Coronary artery (tissue), 2 donors: Measurements from ENCODE around the gene LINGO3.

Source experiments
- DNase-seq: peaks from one replicate; pipeline ENCODE4 v3.0.0-alpha.2; 2017; ENCODE audit warnings: low spot score
- H3K27ac ChIP-seq, 2 donors: fragments of 200-600 bp; sonication (generic); one replicate each; pipeline ENCODE4 v1.5.1; 2016 to 2019
- H3K4me3 ChIP-seq: fragments of 200-600 bp; sonication (generic); 2 replicates; pipeline ENCODE4 v1.5.1; 2016; ENCODE audit warnings: mild to moderate bottlenecking, moderate library complexity
- TF ChIP-seq, protein P1 (sequence below): fragments of 200-600 bp; sonication (generic); IDR thresholded peaks from one replicate; pipeline ENCODE4 v1.5.1; 2019; ENCODE audit warnings: antibody characterized with exemption

LINGO3 gene

DNA sequence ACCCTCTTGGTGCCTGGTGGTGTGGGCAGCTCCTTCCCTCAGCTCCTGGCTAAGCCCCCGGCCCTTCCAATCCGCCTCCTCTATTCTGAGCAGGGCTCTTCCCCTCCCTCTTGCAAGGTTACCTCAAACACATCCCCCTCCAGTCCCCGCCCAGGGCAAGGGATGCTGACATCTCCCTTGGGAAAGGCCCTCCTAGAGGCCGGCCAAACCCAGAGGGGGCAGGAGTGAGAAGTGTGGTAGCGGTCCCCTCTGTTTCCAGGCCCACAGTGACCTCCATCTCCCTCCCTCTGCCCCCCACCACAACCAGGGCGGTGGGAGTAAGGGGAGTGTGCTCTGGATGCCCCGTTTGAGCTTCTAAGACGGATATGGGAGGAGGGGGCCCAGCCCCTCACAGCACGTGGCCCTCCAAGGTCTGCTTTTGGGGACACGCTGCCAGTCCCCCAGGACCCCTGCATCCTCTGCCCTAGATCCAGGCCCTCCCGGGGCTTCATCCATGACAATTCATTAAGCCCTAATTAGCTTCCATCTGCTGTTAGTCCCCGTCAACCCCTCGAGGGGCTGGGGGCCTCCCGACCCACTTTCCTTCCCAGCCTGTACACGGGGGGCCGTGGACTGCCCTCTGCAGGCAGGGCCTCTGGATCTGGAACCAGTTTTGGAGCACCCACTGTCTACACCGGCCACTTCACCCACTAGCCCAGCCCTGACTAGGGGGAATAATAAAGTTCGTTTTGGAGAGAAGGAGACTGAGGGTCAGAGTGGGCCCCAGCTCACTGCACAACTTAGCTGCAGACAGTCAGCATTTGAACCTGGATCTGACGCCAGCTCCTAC lies 2.3 kb downstream of the LINGO3 start:
- no peak for DNase-seq
- no peak overlapping the region for H3K27ac ChIP-seq
- TF ChIP-seq, protein P1, sequence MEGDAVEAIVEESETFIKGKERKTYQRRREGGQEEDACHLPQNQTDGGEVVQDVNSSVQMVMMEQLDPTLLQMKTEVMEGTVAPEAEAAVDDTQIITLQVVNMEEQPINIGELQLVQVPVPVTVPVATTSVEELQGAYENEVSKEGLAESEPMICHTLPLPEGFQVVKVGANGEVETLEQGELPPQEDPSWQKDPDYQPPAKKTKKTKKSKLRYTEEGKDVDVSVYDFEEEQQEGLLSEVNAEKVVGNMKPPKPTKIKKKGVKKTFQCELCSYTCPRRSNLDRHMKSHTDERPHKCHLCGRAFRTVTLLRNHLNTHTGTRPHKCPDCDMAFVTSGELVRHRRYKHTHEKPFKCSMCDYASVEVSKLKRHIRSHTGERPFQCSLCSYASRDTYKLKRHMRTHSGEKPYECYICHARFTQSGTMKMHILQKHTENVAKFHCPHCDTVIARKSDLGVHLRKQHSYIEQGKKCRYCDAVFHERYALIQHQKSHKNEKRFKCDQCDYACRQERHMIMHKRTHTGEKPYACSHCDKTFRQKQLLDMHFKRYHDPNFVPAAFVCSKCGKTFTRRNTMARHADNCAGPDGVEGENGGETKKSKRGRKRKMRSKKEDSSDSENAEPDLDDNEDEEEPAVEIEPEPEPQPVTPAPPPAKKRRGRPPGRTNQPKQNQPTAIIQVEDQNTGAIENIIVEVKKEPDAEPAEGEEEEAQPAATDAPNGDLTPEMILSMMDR, result no peak

DNA sequence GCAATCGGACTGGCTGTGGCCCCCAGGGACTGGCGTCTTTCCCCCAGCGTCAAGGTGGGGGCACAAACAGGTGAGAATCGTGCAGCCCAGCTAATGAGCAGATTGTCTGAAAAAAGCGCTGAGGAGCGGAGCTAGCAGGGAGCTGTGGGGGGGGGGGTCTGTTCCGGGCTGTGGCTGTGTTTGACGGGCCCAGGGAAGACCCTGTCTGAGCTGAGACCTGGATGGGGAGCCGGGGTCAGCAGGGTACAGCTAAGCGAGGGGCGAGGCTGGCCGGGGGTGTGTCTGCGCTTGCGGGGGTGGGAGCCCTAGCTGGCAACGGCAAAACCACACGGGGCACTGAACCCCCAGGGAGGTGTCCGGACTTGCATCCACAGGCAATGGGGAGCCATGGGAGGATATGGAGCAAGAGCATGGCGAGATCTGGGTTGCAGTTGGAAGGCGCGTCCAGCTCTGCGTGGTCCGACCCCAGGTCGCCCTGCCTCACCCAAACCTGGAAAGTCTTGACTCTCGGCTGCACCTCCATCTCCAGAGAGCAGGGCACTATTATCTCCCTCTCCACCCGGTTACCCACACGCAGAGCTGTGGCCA lies 4.6 kb downstream of the LINGO3 start:
- Histone ChIP-seq H3K27ac (no peak overlapping the region), H3K4me3 (no peak overlapping the region)
- DNase-seq, result no peak
- TF ChIP-seq, protein P1, result no peak

More for the DNA sequence above, 2.3 kb downstream of the LINGO3 start:
- H3K4me3 ChIP-seq, result no peak overlapping the region

DNA sequence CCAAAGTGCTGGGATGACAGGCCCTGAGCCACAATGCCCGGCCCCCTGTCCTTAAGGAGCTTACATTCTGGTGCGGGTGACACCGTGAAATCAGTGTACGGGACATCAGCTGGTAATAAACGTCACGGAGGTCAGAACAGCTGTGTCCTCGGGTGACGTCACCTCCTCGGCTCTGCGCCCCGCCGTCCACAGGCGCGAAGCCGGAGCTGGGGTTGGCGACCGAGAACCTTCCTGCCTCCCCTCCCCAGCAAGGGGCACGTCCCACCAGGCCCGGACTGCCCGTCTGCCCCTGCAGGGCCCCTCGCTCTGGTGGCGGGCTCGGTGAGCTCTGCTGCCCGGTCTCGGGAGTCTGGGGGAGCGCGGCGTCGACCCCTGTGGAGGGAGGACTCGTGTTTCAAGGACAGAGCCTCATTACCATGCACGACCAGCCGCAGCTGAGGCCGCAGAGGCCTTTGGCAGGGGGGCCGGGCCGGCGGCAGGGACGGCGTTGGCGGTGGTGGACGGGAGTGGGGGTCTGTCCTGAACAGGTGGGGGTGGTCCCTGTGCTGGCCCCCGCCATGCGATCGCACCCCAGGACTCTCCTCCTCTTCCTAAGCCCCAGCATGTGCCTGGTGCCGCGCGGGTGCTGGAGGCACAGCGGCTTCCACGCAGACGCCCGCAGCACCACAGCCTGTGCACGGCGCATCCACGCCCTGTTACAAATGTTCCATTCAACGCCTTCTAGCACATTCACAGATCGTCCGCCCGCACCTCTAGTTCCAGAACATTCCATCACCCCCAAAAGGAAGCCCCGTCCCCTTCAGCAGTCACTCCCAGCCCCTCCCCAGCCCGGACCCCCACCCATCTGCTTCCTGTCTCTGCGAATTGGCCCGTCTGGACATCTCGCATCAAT lies 5.4 kb downstream of the LINGO3 start:
- DNase-seq, result no peak
- Histone ChIP-seq H3K27ac (no peak overlapping the region), H3K4me3 (peak overlapping the region; percentile 50)
- TF ChIP-seq, protein P1, result no peak

DNA sequence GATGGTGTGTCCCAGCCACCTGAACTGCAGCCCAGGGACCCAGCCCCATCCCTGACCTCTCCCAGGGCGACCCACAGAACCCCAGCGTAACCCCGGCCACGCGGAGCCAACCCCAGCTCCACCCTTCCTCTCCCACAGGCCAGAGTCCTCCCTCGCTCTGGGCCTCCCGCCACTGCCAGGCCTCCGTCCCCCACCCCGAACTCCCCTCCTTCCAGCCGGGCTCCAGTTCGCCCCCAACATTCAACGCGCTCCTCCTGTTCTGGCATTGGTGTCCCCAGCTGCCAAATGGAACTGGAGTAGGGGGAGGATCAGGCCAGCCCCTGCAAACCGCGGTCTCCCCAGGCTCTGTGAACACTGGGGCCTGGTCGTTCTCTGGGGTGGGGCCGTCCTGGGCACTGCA lies 7.4 kb downstream of the LINGO3 start:
- Histone ChIP-seq H3K4me3 (no peak overlapping the region), H3K27ac (no peak overlapping the region)
- no peak for DNase-seq
- TF ChIP-seq, protein P1, result no peak

DNA sequence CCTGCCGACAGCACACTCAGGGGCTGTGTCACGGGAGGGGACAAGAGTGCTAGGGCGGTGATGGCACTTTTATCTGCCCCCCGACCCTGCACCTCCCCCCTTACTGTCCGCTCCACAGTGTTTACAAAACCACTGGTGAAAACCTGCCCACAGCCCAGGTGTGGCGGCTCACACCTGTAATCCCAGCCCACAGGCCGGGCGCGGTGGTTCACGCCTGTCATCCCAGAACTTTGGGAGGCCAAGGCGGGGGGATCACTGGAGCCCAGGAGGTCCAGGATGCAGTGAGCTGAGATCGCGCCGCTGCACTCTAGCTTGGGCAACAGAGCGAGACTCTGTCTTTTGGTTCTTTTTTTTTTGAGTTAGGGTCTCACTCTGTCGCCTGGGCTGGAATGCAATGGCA lies 11.8 kb downstream of the LINGO3 start:
- Histone ChIP-seq H3K27ac (no peak overlapping the region), H3K4me3 (no peak overlapping the region)
- TF ChIP-seq, protein P1, result no peak
- DNase-seq, result no peak

DNA sequence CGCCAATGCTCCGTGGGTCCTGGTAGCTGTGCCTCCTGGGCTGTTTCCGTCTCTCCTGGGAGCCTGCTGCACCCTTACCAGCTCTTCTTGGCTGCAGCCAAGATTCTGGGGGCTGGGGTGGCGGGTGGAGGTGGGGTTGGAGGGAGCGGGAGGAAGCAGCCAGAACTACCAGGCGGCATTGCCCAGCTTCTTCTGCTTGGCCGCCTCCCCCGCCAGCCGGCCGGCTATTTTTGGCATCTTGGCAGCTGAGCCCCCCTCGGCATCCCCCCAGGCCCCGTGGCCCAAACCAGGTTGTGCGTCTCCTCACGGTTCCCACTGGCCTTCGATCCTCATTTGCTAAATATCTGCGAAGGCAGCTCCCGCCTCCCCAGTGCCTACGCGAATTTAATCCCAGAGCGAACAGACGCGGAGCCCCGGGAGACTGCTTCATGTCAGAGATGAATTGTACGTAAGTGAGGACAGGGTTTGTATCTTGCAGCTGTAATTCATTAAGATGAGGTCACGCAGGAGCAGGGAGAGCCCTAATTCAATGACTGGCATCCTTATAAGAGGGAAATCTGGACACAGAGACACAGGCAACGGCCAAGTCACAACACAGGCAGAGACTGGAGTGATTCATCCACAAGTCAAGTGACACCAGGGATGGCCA lies 13.1 kb downstream of the LINGO3 start:
- no peak for DNase-seq
- Histone ChIP-seq H3K4me3 (peak overlapping the region; percentile 52), H3K27ac (peak overlapping the region; percentile 3 to 24)
- TF ChIP-seq, protein P1, result no peak
